Prostate gland (tissue), 2 donors: ENCODE measurements around the gene CNTN5.

Experiments used
- POLR2A ChIP-seq: fragments of 450-650 bp; IDR thresholded peaks from one replicate; pipeline ENCODE4 v1.6.1; 2016; ENCODE audit warnings: antibody characterized with exemption, mild to moderate bottlenecking
- TF ChIP-seq, protein P1 (sequence below), 4 experiments: fragments of 200-600 bp in 2 of 4; fragments of 450-650 bp in 2 of 4; sonication (generic) in 2 of 4; IDR thresholded peaks; 1 replicate in 3 of 4; 2 replicates in 1 of 4; pipeline ENCODE4 v1.5.1; 2016 to 2019; ENCODE audit warnings: antibody characterized with exemption in 4 of 4, mild to moderate bottlenecking in 2 of 4, moderate library complexity in 2 of 4

DNA sequence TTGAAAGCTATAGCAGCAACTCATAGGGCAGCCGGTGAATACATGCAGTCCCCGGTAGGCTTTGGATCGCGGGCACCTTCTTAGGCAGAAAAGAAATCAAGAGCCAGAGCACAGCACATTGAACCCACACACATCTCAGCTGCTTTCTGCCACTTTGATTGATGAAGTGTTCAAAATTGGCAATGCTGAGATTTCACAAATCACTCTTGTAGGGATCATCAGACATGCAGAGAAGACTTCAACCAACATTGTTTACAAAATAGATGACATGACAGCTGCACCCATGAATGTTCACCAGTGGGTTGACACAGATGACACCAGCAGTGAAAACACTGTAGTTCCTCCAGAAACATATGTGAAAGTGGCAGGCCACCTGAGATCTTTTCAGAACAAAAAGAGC lies 1316.1 kb downstream of the CNTN5 start:
- TF ChIP-seq, protein P1, sequence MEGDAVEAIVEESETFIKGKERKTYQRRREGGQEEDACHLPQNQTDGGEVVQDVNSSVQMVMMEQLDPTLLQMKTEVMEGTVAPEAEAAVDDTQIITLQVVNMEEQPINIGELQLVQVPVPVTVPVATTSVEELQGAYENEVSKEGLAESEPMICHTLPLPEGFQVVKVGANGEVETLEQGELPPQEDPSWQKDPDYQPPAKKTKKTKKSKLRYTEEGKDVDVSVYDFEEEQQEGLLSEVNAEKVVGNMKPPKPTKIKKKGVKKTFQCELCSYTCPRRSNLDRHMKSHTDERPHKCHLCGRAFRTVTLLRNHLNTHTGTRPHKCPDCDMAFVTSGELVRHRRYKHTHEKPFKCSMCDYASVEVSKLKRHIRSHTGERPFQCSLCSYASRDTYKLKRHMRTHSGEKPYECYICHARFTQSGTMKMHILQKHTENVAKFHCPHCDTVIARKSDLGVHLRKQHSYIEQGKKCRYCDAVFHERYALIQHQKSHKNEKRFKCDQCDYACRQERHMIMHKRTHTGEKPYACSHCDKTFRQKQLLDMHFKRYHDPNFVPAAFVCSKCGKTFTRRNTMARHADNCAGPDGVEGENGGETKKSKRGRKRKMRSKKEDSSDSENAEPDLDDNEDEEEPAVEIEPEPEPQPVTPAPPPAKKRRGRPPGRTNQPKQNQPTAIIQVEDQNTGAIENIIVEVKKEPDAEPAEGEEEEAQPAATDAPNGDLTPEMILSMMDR (IDR thresholded peaks at IDR 0.05), result no peak
- TF ChIP-seq POLR2A, result no peak
